ENCODE results near the gene SRF.
A peak's percentile ranks its signal among the peaks of the same experiment; 100 is the strongest.

SRF gene

GRCh38 chr6:43215066-43215465 is 44.0 kb downstream of the SRF start:
- Mint-ChIP-seq H3K27ac (no peak overlapping the region), H3K27me3 (no peaks in the 10 kb centered on the region), H3K4me3 (no peak overlapping the region), H3K36me3 (peaks cover 4% of the 10 kb centered on the region), H3K9me3 (no peaks in the 10 kb centered on the region), H3K4me1 (no peaks in the 10 kb centered on the region)

GRCh38 chr6:43216200-43216599 is 45.1 kb downstream of the SRF start:
- Mint-ChIP-seq H3K27ac (no peak overlapping the region), H3K27me3 (no peaks in the 10 kb centered on the region), H3K4me1 (peaks cover 5% of the 10 kb centered on the region), H3K4me3 (no peak overlapping the region), H3K36me3 (peaks cover 4% of the 10 kb centered on the region), H3K9me3 (no peaks in the 10 kb centered on the region)

- peak overlapping the region; percentile 35 for H3K27ac Mint-ChIP-seq
- H3K4me1 Mint-ChIP-seq: peaks cover 16% of the 10 kb centered on the region
- H3K9me3 Mint-ChIP-seq: no peaks in the 10 kb centered on the region
- no peaks in the 10 kb centered on the region for H3K27me3 Mint-ChIP-seq
- peaks cover 4% of the 10 kb centered on the region for H3K36me3 Mint-ChIP-seq
- no peak overlapping the region for H3K4me3 Mint-ChIP-seq
Observed at GRCh38 chr6:43217351-43217750, 46.3 kb downstream of the SRF start.

GRCh38 chr6:43219119-43219518 is 48.0 kb downstream of the SRF start:
- H3K27me3 Mint-ChIP-seq: no peaks in the 10 kb centered on the region

GRCh38 chr6:43219814-43220213 is 48.7 kb downstream of the SRF start:
- Mint-ChIP-seq H3K27ac (peak overlapping the region; percentile 61), H3K4me1 (peaks cover 34% of the 10 kb centered on the region), H3K27me3 (no peaks in the 10 kb centered on the region), H3K4me3 (no peak overlapping the region), H3K9me3 (no peaks in the 10 kb centered on the region), H3K36me3 (peaks cover 6% of the 10 kb centered on the region)

More at GRCh38 chr6:43219119-43219518, 48.0 kb downstream of the SRF start:
- Mint-ChIP-seq H3K4me1 (peaks cover 28% of the 10 kb centered on the region), H3K36me3 (peaks cover 4% of the 10 kb centered on the region), H3K4me3 (no peak overlapping the region), H3K9me3 (no peaks in the 10 kb centered on the region), H3K27ac (peak overlapping the region; percentile 56)

GRCh38 chr6:43220439-43220951 is 49.4 kb downstream of the SRF start:
- Mint-ChIP-seq H3K27me3 (no peaks in the 10 kb centered on the region), H3K9me3 (no peaks in the 10 kb centered on the region), H3K36me3 (peaks cover 9% of the 10 kb centered on the region), H3K4me1 (peaks cover 38% of the 10 kb centered on the region), H3K4me3 (no peak overlapping the region), H3K27ac (peak overlapping the region; percentile 61)

GRCh38 chr6:43221046-43221972 is 50.2 kb downstream of the SRF start:
- H3K27me3 Mint-ChIP-seq: no peaks in the 10 kb centered on the region
- H3K9me3 Mint-ChIP-seq: no peaks in the 10 kb centered on the region
- peak overlapping the region; percentile 87 for H3K27ac Mint-ChIP-seq
- peaks cover 46% of the 10 kb centered on the region for H3K4me1 Mint-ChIP-seq
- H3K36me3 Mint-ChIP-seq: peaks cover 10% of the 10 kb centered on the region
- no peak overlapping the region for H3K4me3 Mint-ChIP-seq

- H3K4me1 Mint-ChIP-seq: peaks cover 53% of the 10 kb centered on the region
- H3K36me3 Mint-ChIP-seq: peaks cover 9% of the 10 kb centered on the region
- peak overlapping the region; percentile 80 for H3K27ac Mint-ChIP-seq
- H3K9me3 Mint-ChIP-seq: no peaks in the 10 kb centered on the region
- no peak overlapping the region for H3K4me3 Mint-ChIP-seq
- H3K27me3 Mint-ChIP-seq: no peaks in the 10 kb centered on the region
Observed at GRCh38 chr6:43222418-43223059, 51.5 kb downstream of the SRF start.

- no peak overlapping the region for H3K4me3 Mint-ChIP-seq
- no peaks in the 10 kb centered on the region for H3K27me3 Mint-ChIP-seq
- H3K9me3 Mint-ChIP-seq: no peaks in the 10 kb centered on the region
- H3K36me3 Mint-ChIP-seq: peaks cover 8% of the 10 kb centered on the region
- H3K4me1 Mint-ChIP-seq: peaks cover 59% of the 10 kb centered on the region
- H3K27ac Mint-ChIP-seq: peak overlapping the region; percentile 80
Observed at GRCh38 chr6:43223175-43223574, 52.1 kb downstream of the SRF start.

- Mint-ChIP-seq H3K9me3 (no peaks in the 10 kb centered on the region), H3K27me3 (no peaks in the 10 kb centered on the region), H3K4me3 (peak overlapping the region; percentile 79), H3K4me1 (peaks cover 65% of the 10 kb centered on the region), H3K36me3 (peaks cover 6% of the 10 kb centered on the region), H3K27ac (peak overlapping the region; percentile 91)
Observed at GRCh38 chr6:43226192-43226851, 55.3 kb downstream of the SRF start.

GRCh38 chr6:43228951-43229802 is 58.1 kb downstream of the SRF start, which contains the start of gene DNPH1:
DNPH1 (minus strand) TSS chr6:43229481; CDS start chr6:43229456, 25 bp downstream.
- H3K36me3 Mint-ChIP-seq: peaks cover 6% of the 10 kb centered on the region
- peak within 1 kb of the TSS; percentile 95 for H3K27ac Mint-ChIP-seq
- peaks cover 42% of the 10 kb centered on the region for H3K4me1 Mint-ChIP-seq
- no peaks in the 10 kb centered on the region for H3K27me3 Mint-ChIP-seq
- peak within 1 kb of the TSS; percentile 92 for H3K4me3 Mint-ChIP-seq
- no peaks in the 10 kb centered on the region for H3K9me3 Mint-ChIP-seq

GRCh38 chr6:43229803-43230620 is 58.9 kb downstream of the SRF start:
- Mint-ChIP-seq H3K36me3 (peaks cover 4% of the 10 kb centered on the region), H3K27me3 (no peaks in the 10 kb centered on the region), H3K4me3 (peak overlapping the region; percentile 88), H3K4me1 (peaks cover 37% of the 10 kb centered on the region), H3K9me3 (no peaks in the 10 kb centered on the region), H3K27ac (peak overlapping the region; percentile 95)

GRCh38 chr6:43231053-43231452 is 60.0 kb downstream of the SRF start:
- H3K27me3 Mint-ChIP-seq: no peaks in the 10 kb centered on the region
- no peak overlapping the region for H3K27ac Mint-ChIP-seq
- H3K4me3 Mint-ChIP-seq: no peak overlapping the region
- H3K4me1 Mint-ChIP-seq: peaks cover 27% of the 10 kb centered on the region
- no peaks in the 10 kb centered on the region for H3K36me3 Mint-ChIP-seq
- H3K9me3 Mint-ChIP-seq: no peaks in the 10 kb centered on the region
